HEK293 (cell line): ENCODE measurements around the gene DUSP1.

Experiments
- CTCF ChIA-PET: fragments of 350-600 bp; formaldehyde crosslinking; extraction: SDS; loops from one replicate; lab custom pipeline; 2021; ENCODE audit warnings: antibody characterized with exemption; lab: Yijun Ruan, JAX
- POLR2A ChIA-PET: fragments of 300-600 bp; formaldehyde crosslinking; extraction: SDS; loops from one replicate; lab custom pipeline; 2020; ENCODE audit warnings: antibody characterized with exemption, inconsistent platforms; lab: Yijun Ruan, JAX
- H3K27ac ChIP-seq: fragments of 200-500 bp; sonication (Bioruptor generic); 2 replicates; pipeline ENCODE4 v1.5.1; 2014; ENCODE audit warnings: low read depth, low read length, control low read depth, inconsistent platforms; ENCODE audit errors: extremely low read depth
- H3K36me3 ChIP-seq, 2 experiments: fragments of 200-500 bp in 1 of 2; sonication (Bioruptor generic) in 1 of 2; 1 replicate in 1 of 2; 2 replicates in 1 of 2; pipeline ENCODE4 v1.5.1; 2014 to 2017; ENCODE audit warnings: inconsistent platforms in 2 of 2, low read length in 2 of 2; ENCODE audit not compliant: control insufficient read depth in 2 of 2, insufficient read depth in 1 of 2
- H3K4me1 ChIP-seq: fragments of 200-500 bp; sonication (Bioruptor generic); 2 replicates; pipeline ENCODE4 v1.5.1; 2014; ENCODE audit warnings: mild to moderate bottlenecking, low read length, inconsistent platforms; ENCODE audit not compliant: control insufficient read depth, insufficient read depth
- H3K4me3 ChIP-seq: 2 replicates; pipeline ENCODE4 v1.5.1; 2011; ENCODE audit warnings: low read depth, mild to moderate bottlenecking, control low read depth, low read length, moderate library complexity
- H3K9me3 ChIP-seq: fragments of 200-500 bp; sonication (Bioruptor generic); 2 replicates; pipeline ENCODE4 v1.5.1; 2014; ENCODE audit warnings: low read depth, low read length, inconsistent platforms; ENCODE audit not compliant: control insufficient read depth, insufficient read depth
- GFI1B ChIP-seq: fragments of 450-650 bp; formaldehyde crosslinking; IDR thresholded peaks from 2 replicates; pipeline ENCODE4 v1.5.1; 2016; ENCODE audit warnings: missing biosample characterization, missing genetic modification characterization
- GLIS1 ChIP-seq: fragments of 450-650 bp; formaldehyde crosslinking; IDR thresholded peaks from 2 replicates; pipeline ENCODE4 v1.5.1; 2016; ENCODE audit warnings: missing biosample characterization, missing genetic modification characterization
- GLIS2 ChIP-seq: fragments of 450-650 bp; formaldehyde crosslinking; IDR thresholded peaks from 2 replicates; pipeline ENCODE4 v1.5.1; 2016; ENCODE audit warnings: missing biosample characterization, missing genetic modification characterization
- KLF7 ChIP-seq: fragments of 450-650 bp; formaldehyde crosslinking; IDR thresholded peaks from 2 replicates; pipeline ENCODE4 v1.5.1; 2016; ENCODE audit warnings: missing biosample characterization, missing genetic modification characterization, borderline replicate concordance
- OVOL3 ChIP-seq: fragments of 450-650 bp; formaldehyde crosslinking; IDR thresholded peaks from 2 replicates; pipeline ENCODE4 v1.5.1; 2016; ENCODE audit warnings: missing biosample characterization, missing genetic modification characterization
- SCRT2 ChIP-seq: fragments of 450-650 bp; formaldehyde crosslinking; IDR thresholded peaks from 2 replicates; pipeline ENCODE4 v1.5.1; 2016; ENCODE audit warnings: missing biosample characterization, missing genetic modification characterization
- ZFP41 ChIP-seq: fragments of 450-650 bp; formaldehyde crosslinking; IDR thresholded peaks from 2 replicates; pipeline ENCODE4 v1.5.1; 2016; ENCODE audit warnings: missing biosample characterization, missing genetic modification characterization, borderline replicate concordance
- ZNF16 ChIP-seq: fragments of 450-650 bp; formaldehyde crosslinking; IDR thresholded peaks from 2 replicates; pipeline ENCODE4 v1.5.1; 2016; ENCODE audit warnings: low read depth, missing biosample characterization, missing genetic modification characterization
- ZNF169 ChIP-seq: fragments of 450-650 bp; formaldehyde crosslinking; IDR thresholded peaks from 2 replicates; pipeline ENCODE4 v1.5.1; 2016; ENCODE audit warnings: missing biosample characterization, missing genetic modification characterization
- ZNF335 ChIP-seq: fragments of 450-650 bp; formaldehyde crosslinking; conservative IDR thresholded peaks from 2 replicates; pipeline ENCODE4 v1.5.1; 2016; ENCODE audit warnings: missing biosample characterization, missing genetic modification characterization
- ZNF354C ChIP-seq: fragments of 450-650 bp; formaldehyde crosslinking; IDR thresholded peaks from 2 replicates; pipeline ENCODE4 v1.5.1; 2016; ENCODE audit warnings: missing biosample characterization, missing genetic modification characterization, low read depth, borderline replicate concordance
- ZNF433 ChIP-seq: fragments of 450-650 bp; formaldehyde crosslinking; IDR thresholded peaks from 2 replicates; pipeline ENCODE4 v1.5.1; 2016; ENCODE audit warnings: missing biosample characterization, missing genetic modification characterization, low read depth
- ZNF449 ChIP-seq: fragments of 450-650 bp; formaldehyde crosslinking; IDR thresholded peaks from 2 replicates; pipeline ENCODE4 v1.5.1; 2017; ENCODE audit warnings: missing biosample characterization, mild to moderate bottlenecking, missing genetic modification characterization, moderate library complexity
- ZNF623 ChIP-seq: fragments of 450-650 bp; formaldehyde crosslinking; IDR thresholded peaks from 2 replicates; pipeline ENCODE4 v1.5.1; 2016; ENCODE audit warnings: missing biosample characterization, missing genetic modification characterization
- ZNF626 ChIP-seq: fragments of 450-650 bp; sonication (Bioruptor Pico); formaldehyde crosslinking; IDR thresholded peaks from 2 replicates; pipeline ENCODE4 v1.5.1; 2018; ENCODE audit warnings: missing biosample characterization, missing genetic modification characterization, inconsistent platforms
- ZNF747 ChIP-seq: fragments of 450-650 bp; formaldehyde crosslinking; IDR thresholded peaks from 2 replicates; pipeline ENCODE4 v1.5.1; 2016; ENCODE audit warnings: missing biosample characterization, missing genetic modification characterization
- ZNF792 ChIP-seq: fragments of 450-650 bp; formaldehyde crosslinking; IDR thresholded peaks from 2 replicates; pipeline ENCODE4 v1.5.1; 2016; ENCODE audit warnings: missing biosample characterization, missing genetic modification characterization
- ZNF837 ChIP-seq: fragments of 450-650 bp; formaldehyde crosslinking; IDR thresholded peaks from 2 replicates; pipeline ENCODE4 v1.5.1; 2016; ENCODE audit warnings: missing biosample characterization, missing genetic modification characterization
- TF ChIP-seq, protein P1 (sequence below): fragments of 450-650 bp; IDR thresholded peaks from 2 replicates; pipeline ENCODE4 v1.5.1; 2018; ENCODE audit warnings: missing biosample characterization, missing genetic modification characterization

Gene DUSP1

DNA sequence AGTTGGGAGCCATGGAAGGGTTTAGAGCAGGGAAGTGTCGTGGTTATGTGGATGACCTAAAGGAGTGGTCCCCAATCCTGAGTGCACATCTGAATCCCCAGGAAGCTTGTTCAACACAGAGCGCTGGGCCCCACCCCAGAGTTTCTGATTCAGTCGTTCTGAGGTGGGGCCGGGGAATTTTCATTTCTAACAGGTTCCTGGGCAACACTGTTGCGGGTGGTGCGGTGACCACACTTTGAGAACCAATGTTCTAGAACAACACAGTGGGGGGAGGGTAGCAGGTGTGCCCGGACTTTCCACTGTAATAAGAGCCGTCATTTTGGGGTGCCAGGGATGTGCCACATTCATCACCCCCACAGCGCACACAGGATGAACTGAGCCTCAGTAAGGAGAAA is 39.3 kb downstream of the DUSP1 start:
- ChIA-PET POLR2A (interaction anchor here (2.8 kb wide), 1 partner anchor 40 kb away, joined by 16 read pairs; the partner anchor contains the start of gene DUSP1), CTCF (no interaction called here)
- no peak overlapping the region for H3K4me3 ChIP-seq
- no peaks in the 10 kb centered on the region for H3K9me3 ChIP-seq
- H3K4me1 ChIP-seq = no peaks in the 10 kb centered on the region
- TF ChIP-seq OVOL3 (tag by site-specific recombination) (no peak), ZNF16 (tag by site-specific recombination) (peak; percentile 66)
- TF ChIP-seq, all 188 proteins: peak for 1
- Histone ChIP-seq H3K36me3 (no peaks in the 10 kb centered on the region), H3K27ac (no peak overlapping the region)

- no peak overlapping the region for H3K4me3 ChIP-seq
- no peaks in the 10 kb centered on the region for H3K9me3 ChIP-seq
- TF ChIP-seq GLIS1 (tag by site-specific recombination) (peak; percentile 16; the same call in 1 of the 2 replicates), ZNF449 (0 out of 2 replicates have a peak, but pooled peaks have one; percentile 54), SCRT2 (tag by site-specific recombination) (peak; percentile 66), KLF7 (tag by site-specific recombination) (no peak), ZNF433 (tag by site-specific recombination) (no peak)
- ChIA-PET POLR2A (interaction anchor here (2.8 kb wide), 1 partner anchor 40 kb away, joined by 16 read pairs; the partner anchor contains the start of gene DUSP1), CTCF (interaction anchor here (1.4 kb wide), 1 partner anchor 17 kb away, joined by 3 read pairs; no protein-coding TSS in a partner anchor)
- no peaks in the 10 kb centered on the region for H3K36me3 ChIP-seq
- H3K4me1 ChIP-seq = no peaks in the 10 kb centered on the region
- no peak overlapping the region for H3K27ac ChIP-seq
Observed at GRCh38 chr5:172730981-172731679, 39.9 kb downstream of the DUSP1 start.

GRCh38 chr5:172730222-172730621 is 40.8 kb downstream of the DUSP1 start:
- peak; percentile 74; the same call in 1 of the 2 replicates for TF ChIP-seq ZNF16 (tag by site-specific recombination)
- no peak for TF ChIP-seq ZNF792 (tag by site-specific recombination)
- Histone ChIP-seq H3K27ac (no peak overlapping the region), H3K4me3 (no peak overlapping the region), H3K4me1 (no peaks in the 10 kb centered on the region), H3K9me3 (no peaks in the 10 kb centered on the region), H3K36me3 (no peaks in the 10 kb centered on the region)
- ChIA-PET CTCF (interaction anchor here (1.2 to 1.4 kb wide), 2 partner anchors 16 to 279 kb away, joined by 3 to 4 read pairs; no protein-coding TSS in a partner anchor), POLR2A (interaction anchor here (0.8 kb wide), 1 partner anchor 41 kb away, joined by 3 read pairs; the partner anchor contains the start of gene DUSP1)

DNA sequence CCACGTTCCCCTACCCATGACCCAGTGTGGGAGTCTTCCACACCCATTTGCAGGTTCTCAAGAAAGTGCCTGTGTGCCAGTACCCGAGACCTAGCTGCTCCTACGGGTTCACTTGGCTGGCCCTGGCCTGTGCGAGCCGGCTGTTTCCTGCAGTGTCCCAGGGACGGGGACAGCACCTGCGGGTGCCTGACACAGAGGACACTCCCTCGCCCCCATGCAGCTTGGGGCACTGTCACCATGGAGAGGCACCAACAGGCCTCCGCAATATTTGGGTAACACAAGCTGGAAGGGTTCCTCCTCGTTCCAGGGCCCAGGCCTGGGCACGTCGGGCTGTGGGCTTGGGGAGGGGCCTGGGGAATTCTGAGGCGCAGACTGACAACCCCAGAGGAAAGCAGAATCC is 41.4 kb downstream of the DUSP1 start:
- CTCF ChIA-PET = interaction anchor here (0.6 to 1.4 kb wide), 3 partner anchors 15 to 278 kb away, joined by 3 to 4 read pairs (median 4); no protein-coding TSS in a partner anchor

GRCh38 chr5:172728481-172729241 is 42.3 kb downstream of the DUSP1 start:
- ChIA-PET CTCF (interaction anchor here (0.6 to 3.2 kb wide), 3 partner anchors 9 to 1456 kb away, joined by 3 to 8 read pairs (median 3); no protein-coding TSS in a partner anchor), POLR2A (interaction anchor here (1.6 kb wide), 1 partner anchor 42 kb away, joined by 7 read pairs; the partner anchor contains the start of gene DUSP1)
- H3K36me3 ChIP-seq = no peaks in the 10 kb centered on the region
- no peaks in the 10 kb centered on the region for H3K9me3 ChIP-seq
- no peak overlapping the region for H3K27ac ChIP-seq
- H3K4me1 ChIP-seq = no peaks in the 10 kb centered on the region
- H3K4me3 ChIP-seq = no peak overlapping the region
- TF ChIP-seq ZNF626 (no peak), ZNF335 (tag by site-specific recombination) (no peak), ZNF747 (no peak), GLIS2 (tag by site-specific recombination) (no peak), ZNF623 (tag by site-specific recombination) (no peak), ZNF837 (tag by site-specific recombination) (no peak), GFI1B (tag by site-specific recombination) (no peak), ZFP41 (no peak), ZNF354C (no peak)
- TF ChIP-seq, protein P1, sequence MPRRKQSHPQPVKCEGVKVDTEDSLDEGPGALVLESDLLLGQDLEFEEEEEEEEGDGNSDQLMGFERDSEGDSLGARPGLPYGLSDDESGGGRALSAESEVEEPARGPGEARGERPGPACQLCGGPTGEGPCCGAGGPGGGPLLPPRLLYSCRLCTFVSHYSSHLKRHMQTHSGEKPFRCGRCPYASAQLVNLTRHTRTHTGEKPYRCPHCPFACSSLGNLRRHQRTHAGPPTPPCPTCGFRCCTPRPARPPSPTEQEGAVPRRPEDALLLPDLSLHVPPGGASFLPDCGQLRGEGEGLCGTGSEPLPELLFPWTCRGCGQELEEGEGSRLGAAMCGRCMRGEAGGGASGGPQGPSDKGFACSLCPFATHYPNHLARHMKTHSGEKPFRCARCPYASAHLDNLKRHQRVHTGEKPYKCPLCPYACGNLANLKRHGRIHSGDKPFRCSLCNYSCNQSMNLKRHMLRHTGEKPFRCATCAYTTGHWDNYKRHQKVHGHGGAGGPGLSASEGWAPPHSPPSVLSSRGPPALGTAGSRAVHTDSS (tag by site-specific recombination) = no peak

More for the DNA sequence above, 41.4 kb downstream of the DUSP1 start:
- POLR2A ChIA-PET = interaction anchor here (0.8 kb wide), 1 partner anchor 42 kb away, joined by 3 read pairs; the partner anchor contains the start of gene DUSP1
- no peaks in the 10 kb centered on the region for H3K4me1 ChIP-seq
- no peak overlapping the region for H3K27ac ChIP-seq
- no peak overlapping the region for H3K4me3 ChIP-seq
- H3K36me3 ChIP-seq = no peaks in the 10 kb centered on the region
- H3K9me3 ChIP-seq = no peaks in the 10 kb centered on the region
- TF ChIP-seq ZNF747 (no peak), ZNF169 (no peak)
